Measurements from ENCODE around the gene LYRM1. TPM values are rescaled to one million over a fixed set of nuclear protein-coding genes. Genes with fewer than 3 reads are reported as not detected.

LYRM1 gene
- total and polyA plus RNA-seq, 8 donors: 9.9 to 30.9 (median 15.5) TPM

DNA sequence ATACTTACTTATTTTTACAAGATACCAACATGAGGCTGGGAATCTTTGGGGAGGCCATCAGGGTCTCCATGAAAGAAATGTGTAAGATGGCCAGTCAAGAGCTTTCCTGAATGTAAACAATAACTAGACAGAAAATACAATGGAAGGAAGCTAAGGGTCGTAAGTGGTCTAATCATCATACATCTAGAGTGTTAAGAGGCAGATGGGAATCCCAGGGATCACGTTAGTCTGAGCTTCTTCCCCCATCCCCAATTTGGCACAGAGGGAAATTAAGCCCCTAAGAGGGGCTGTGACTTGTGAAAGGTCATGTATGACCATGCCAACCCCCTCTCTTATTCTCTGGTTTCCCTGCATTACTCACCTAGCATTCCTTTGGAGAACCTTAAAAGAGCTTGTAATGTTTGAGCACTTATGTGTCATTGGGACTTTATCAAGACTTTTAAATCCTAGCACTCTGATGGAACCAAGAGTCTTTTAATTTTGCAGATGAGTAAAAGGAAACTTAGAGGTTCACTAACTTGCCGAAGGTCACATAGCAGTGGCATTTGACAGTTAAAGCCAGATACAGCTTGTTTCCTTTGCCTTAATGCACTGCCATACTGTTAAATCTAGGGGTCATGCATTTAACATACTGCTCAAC is 46.5 kb upstream of the LYRM1 start:
- H3K4me3 ChIP-seq: no peak overlapping the region
- no peaks in the 10 kb centered on the region for H3K9me3 ChIP-seq
- no peak for ATAC-seq
- no peak overlapping the region for H3K27ac ChIP-seq
- no peaks in the 10 kb centered on the region for H3K36me3 ChIP-seq
- intact Hi-C loops (cut with DNase I): no loop called here
- no peak for FAIRE-seq
- H3K27me3 ChIP-seq: no peaks in the 10 kb centered on the region
- peaks cover 5 to 14% (median 5%) of the 10 kb centered on the region in 3 donors for H3K4me1 ChIP-seq
- TF ChIP-seq, protein P1, sequence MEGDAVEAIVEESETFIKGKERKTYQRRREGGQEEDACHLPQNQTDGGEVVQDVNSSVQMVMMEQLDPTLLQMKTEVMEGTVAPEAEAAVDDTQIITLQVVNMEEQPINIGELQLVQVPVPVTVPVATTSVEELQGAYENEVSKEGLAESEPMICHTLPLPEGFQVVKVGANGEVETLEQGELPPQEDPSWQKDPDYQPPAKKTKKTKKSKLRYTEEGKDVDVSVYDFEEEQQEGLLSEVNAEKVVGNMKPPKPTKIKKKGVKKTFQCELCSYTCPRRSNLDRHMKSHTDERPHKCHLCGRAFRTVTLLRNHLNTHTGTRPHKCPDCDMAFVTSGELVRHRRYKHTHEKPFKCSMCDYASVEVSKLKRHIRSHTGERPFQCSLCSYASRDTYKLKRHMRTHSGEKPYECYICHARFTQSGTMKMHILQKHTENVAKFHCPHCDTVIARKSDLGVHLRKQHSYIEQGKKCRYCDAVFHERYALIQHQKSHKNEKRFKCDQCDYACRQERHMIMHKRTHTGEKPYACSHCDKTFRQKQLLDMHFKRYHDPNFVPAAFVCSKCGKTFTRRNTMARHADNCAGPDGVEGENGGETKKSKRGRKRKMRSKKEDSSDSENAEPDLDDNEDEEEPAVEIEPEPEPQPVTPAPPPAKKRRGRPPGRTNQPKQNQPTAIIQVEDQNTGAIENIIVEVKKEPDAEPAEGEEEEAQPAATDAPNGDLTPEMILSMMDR (IDR thresholded peaks at IDR 0.05): no peak
- 89 to 93% methylated on average over 3 of the region's 3 CpGs for WGBS, 2 donors
- no peak for DNase-seq

- Histone ChIP-seq H3K9me3 (no peaks in the 10 kb centered on the region), H3K4me1 (peaks cover 5 to 14% (median 5%) of the 10 kb centered on the region in 3 donors), H3K27ac (no peak overlapping the region), H3K36me3 (no peaks in the 10 kb centered on the region), H3K27me3 (no peaks in the 10 kb centered on the region), H3K4me3 (no peak overlapping the region)
- no peak for DNase-seq
- 96 to 97% methylated on average over 2 of the region's 2 CpGs for WGBS, 2 donors
- ATAC-seq: no peak
- TF ChIP-seq, protein P1 (IDR thresholded peaks at IDR 0.05): no peak
- FAIRE-seq: no peak
- intact Hi-C loops (cut with DNase I): no loop called here
These were observed 45.6 kb upstream of the LYRM1 start for GRCh38 chr16:20854963-20855362.

GRCh38 chr16:20857281-20857680 is 43.3 kb upstream of the LYRM1 start:
- WGBS, 2 donors: 77 to 86% methylated on average over 2 of the region's 2 CpGs
- no peak for FAIRE-seq
- H3K27ac ChIP-seq: no peak overlapping the region

GRCh38 chr16:20859229-20859628 is 41.3 kb upstream of the LYRM1 start:
- Histone ChIP-seq H3K4me3 (no peak overlapping the region), H3K36me3 (peaks cover 0 to 9% (median 3%) of the 10 kb centered on the region in 3 donors), H3K27ac (no peak overlapping the region), H3K27me3 (no peaks in the 10 kb centered on the region), H3K4me1 (no peaks in the 10 kb centered on the region), H3K9me3 (no peaks in the 10 kb centered on the region)
- intact Hi-C loops (cut with DNase I): no loop called here
- 81 to 85% methylated on average over 3 of the region's 3 CpGs for WGBS, 2 donors
- TF ChIP-seq, protein P1 (IDR thresholded peaks at IDR 0.05): no peak
- ATAC-seq: no peak
- DNase-seq: no peak
- FAIRE-seq: no peak

More at GRCh38 chr16:20857281-20857680, 43.3 kb upstream of the LYRM1 start:
- intact Hi-C loops (cut with DNase I): no loop called here
- TF ChIP-seq, protein P1 (IDR thresholded peaks at IDR 0.05): no peak
- no peaks in the 10 kb centered on the region for H3K27me3 ChIP-seq
- no peak overlapping the region for H3K4me3 ChIP-seq
- H3K4me1 ChIP-seq: no peaks in the 10 kb centered on the region
- H3K36me3 ChIP-seq: peaks cover 0 to 8% (median 3%) of the 10 kb centered on the region in 3 donors
- no peak for DNase-seq
- no peak for ATAC-seq
- H3K9me3 ChIP-seq: no peaks in the 10 kb centered on the region

DNA sequence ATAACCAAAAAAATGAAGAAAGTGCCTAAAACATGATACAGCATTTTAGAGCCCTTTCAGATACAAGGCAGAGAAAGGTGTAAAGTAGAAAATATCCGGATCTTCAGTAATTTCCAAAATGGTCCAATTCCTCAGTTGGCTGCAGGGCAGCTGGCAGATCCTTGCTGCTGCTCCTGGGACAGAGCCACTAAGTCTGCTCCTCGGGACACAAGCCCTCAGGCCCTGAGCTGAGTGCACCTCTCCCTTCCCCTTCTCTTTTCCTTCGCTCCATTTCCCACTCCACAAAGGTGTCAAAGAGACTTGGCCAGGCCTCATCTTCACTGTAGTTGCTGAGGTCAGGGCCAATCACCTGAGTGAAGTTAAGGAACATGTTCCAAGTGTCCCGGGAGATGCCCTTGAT is 40.9 kb upstream of the LYRM1 start:
- H3K36me3 ChIP-seq: peaks cover 0 to 9% (median 3%) of the 10 kb centered on the region in 3 donors
- TF ChIP-seq, protein P1 (IDR thresholded peaks at IDR 0.05): no peak
- intact Hi-C loops (cut with DNase I): no loop called here
- H3K4me1 ChIP-seq: no peaks in the 10 kb centered on the region
- H3K9me3 ChIP-seq: no peaks in the 10 kb centered on the region
- FAIRE-seq (no peak), DNase-seq (no peak), ATAC-seq (no peak)
- H3K27me3 ChIP-seq: no peaks in the 10 kb centered on the region
- 75 to 78% methylated on average over 4 of the region's 4 CpGs for WGBS, 2 donors
- no peak overlapping the region for H3K4me3 ChIP-seq
- H3K27ac ChIP-seq: no peak overlapping the region
